Measurements from ENCODE around the gene RAMP3.
A peak's percentile ranks its signal among the peaks of the same experiment; 100 is the strongest.
"Not testable (repeated sequence)": the region's sequence is repeated elsewhere in the genome, so short reads cannot be mapped to it uniquely, and the experiment has no call there.

RAMP3 gene

GRCh38 chr7:45157653-45158401 lies at the start of gene RAMP3:
TSS of gene RAMP3 (plus strand) at chr7:45157791. CDS start at chr7:45157829, 38 bp downstream.
- DNase-seq (ENCODE audit: low read depth in 2 of 2), result no peak

GRCh38 chr7:45108863-45109262 lies 48.7 kb upstream of the RAMP3 start:
- no peak for DNase-seq (ENCODE audit: low read depth in 2 of 2)

GRCh38 chr7:45111298-45112223 lies 46.0 kb upstream of the RAMP3 start, which contains the start of gene TBRG4:
TSS of gene TBRG4 (minus strand) at chr7:45111697. CDS start at chr7:45109237, 2,460 bp downstream.
- peak; percentile 83 to 87 for DNase-seq (ENCODE audit: low read depth in 2 of 2)

- DNase-seq (ENCODE audit: low read depth in 2 of 2), result no peak
These were observed 44.9 kb upstream of the RAMP3 start for GRCh38 chr7:45112648-45113047.

GRCh38 chr7:45114257-45114656 lies 43.3 kb upstream of the RAMP3 start:
- DNase-seq (ENCODE audit: low read depth in 2 of 2), result not testable (repeated sequence)

GRCh38 chr7:45114926-45115325 lies 42.7 kb upstream of the RAMP3 start:
- no peak for DNase-seq (ENCODE audit: low read depth in 2 of 2)

- no peak for DNase-seq (ENCODE audit: low read depth in 2 of 2)
These were observed 41.5 kb upstream of the RAMP3 start for GRCh38 chr7:45116048-45116447.

GRCh38 chr7:45117582-45117981 lies 40.0 kb upstream of the RAMP3 start:
- DNase-seq (ENCODE audit: low read depth in 2 of 2), result no peak

GRCh38 chr7:45118292-45118691 lies 39.3 kb upstream of the RAMP3 start:
- DNase-seq (ENCODE audit: low read depth in 2 of 2), result no peak

GRCh38 chr7:45118889-45119331 lies 38.7 kb upstream of the RAMP3 start:
- no peak for DNase-seq (ENCODE audit: low read depth in 2 of 2)

- DNase-seq (ENCODE audit: low read depth in 2 of 2), result no peak
These were observed 38.0 kb upstream of the RAMP3 start for GRCh38 chr7:45119550-45119949.

GRCh38 chr7:45122975-45123860 lies 34.4 kb upstream of the RAMP3 start:
- DNase-seq (ENCODE audit: low read depth in 2 of 2), result no peak

- no peak for DNase-seq (ENCODE audit: low read depth in 2 of 2)
These were observed 33.5 kb upstream of the RAMP3 start for GRCh38 chr7:45123913-45124710.

GRCh38 chr7:45125193-45125904 lies 32.2 kb upstream of the RAMP3 start:
- no peak for DNase-seq (ENCODE audit: low read depth in 2 of 2)

- no peak for DNase-seq (ENCODE audit: low read depth in 2 of 2)
These were observed 31.4 kb upstream of the RAMP3 start for GRCh38 chr7:45126201-45126600.

- no peak for DNase-seq (ENCODE audit: low read depth in 2 of 2)
These were observed 30.7 kb upstream of the RAMP3 start for GRCh38 chr7:45126920-45127319.

- no peak for DNase-seq (ENCODE audit: low read depth in 2 of 2)
These were observed 28.3 kb upstream of the RAMP3 start for GRCh38 chr7:45129181-45129800.

- DNase-seq (ENCODE audit: low read depth in 2 of 2), result no peak
These were observed 27.7 kb upstream of the RAMP3 start for GRCh38 chr7:45129906-45130305.

GRCh38 chr7:45130910-45131309 lies 26.7 kb upstream of the RAMP3 start:
- no peak for DNase-seq (ENCODE audit: low read depth in 2 of 2)

- no peak for DNase-seq (ENCODE audit: low read depth in 2 of 2)
These were observed 25.7 kb upstream of the RAMP3 start for GRCh38 chr7:45131891-45132290.

Data from stimulated activated CD8-positive, alpha-beta memory T cell treated with anti-CD3 and anti-CD28 coated beads, Interleukin-15, amount 100 ng/mL, for 4 hours (primary cell).